ENCODE results near the gene SNX25.

DNA sequence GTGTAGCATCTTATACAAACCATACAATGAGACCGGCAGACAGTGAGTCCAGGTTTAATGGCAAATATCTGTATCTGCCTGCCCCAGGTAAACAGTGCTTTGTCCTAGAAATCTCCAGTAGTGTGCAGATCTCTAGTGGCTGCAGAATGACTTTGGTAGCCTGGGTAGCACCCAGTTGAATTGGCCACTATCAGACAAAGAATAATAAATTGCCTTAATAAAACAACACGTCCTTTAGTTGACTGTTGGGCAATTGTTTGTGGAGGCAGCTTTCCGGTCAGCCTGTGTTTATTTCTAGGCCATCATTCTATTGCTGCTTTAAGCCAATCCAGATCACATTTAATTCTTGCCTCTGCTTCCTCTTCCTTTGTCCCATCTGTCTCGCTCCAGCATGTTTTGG is 52.5 kb downstream of the SNX25 start:
- TF ChIP-seq, protein P1, sequence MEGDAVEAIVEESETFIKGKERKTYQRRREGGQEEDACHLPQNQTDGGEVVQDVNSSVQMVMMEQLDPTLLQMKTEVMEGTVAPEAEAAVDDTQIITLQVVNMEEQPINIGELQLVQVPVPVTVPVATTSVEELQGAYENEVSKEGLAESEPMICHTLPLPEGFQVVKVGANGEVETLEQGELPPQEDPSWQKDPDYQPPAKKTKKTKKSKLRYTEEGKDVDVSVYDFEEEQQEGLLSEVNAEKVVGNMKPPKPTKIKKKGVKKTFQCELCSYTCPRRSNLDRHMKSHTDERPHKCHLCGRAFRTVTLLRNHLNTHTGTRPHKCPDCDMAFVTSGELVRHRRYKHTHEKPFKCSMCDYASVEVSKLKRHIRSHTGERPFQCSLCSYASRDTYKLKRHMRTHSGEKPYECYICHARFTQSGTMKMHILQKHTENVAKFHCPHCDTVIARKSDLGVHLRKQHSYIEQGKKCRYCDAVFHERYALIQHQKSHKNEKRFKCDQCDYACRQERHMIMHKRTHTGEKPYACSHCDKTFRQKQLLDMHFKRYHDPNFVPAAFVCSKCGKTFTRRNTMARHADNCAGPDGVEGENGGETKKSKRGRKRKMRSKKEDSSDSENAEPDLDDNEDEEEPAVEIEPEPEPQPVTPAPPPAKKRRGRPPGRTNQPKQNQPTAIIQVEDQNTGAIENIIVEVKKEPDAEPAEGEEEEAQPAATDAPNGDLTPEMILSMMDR (IDR thresholded peaks at IDR 0.05): no peak
- TF ChIP-seq POLR2A (IDR thresholded peaks at IDR 0.05): no peak

Measured in Peyer's patch (tissue), 4 donors.